GM18508 (cell line): Measurements from ENCODE around the gene STAB1.

Source experiments
- ATAC-seq: cut with Tn5 transposase; IDR thresholded peaks from one replicate; pipeline ENCODE4 v1.9.1; 2021; ENCODE audit warnings: moderate number of reproducible peaks; ENCODE audit not compliant: insufficient read depth, unreplicated experiment

STAB1 gene

GRCh38 chr3:52532517-52532837, 37.3 kb downstream of the STAB1 start:
- ATAC-seq: no peak

- ATAC-seq: no peak
Measured at GRCh38 chr3:52532838-52533622, 37.9 kb downstream of the STAB1 start.

DNA sequence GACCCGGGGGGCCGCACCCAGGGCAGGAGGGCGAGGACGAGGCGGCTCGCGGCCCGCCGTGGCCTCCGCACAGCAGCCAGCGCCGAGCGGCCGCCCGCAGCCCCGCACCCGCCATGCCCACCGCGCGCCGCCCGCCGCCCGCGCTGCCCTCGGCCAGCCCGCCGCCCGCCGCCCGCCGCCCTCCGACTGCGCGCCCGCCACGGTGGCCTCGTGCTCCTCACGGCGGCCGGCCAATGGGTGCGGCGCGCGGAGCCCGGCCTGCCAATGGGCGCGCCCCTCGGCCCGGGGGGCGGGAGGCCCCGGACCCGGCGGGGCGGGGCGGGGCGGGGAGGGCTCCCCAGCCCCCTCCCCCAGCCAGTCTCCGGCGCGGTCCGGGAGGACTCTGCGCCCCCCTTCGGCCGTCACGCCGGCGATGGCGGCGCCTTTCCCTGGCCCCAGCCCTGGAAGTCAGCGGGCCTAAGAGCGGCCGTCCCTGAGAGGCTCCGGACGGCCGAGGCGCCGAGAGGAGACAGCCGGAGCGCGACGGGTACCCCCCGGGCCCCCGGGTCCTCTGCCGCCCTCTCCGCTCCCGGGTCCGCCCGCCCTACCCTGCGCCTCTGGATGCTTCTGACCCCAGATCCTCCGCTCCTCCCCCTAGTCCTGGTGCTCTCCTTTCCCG, 38.6 kb downstream of the STAB1 start, which contains the start of gene NT5DC2:
Gene NT5DC2 (minus strand): TSS at position 235 of the 658 bp plus-strand sequence. CDS start 120 bp downstream, at position 115.
- ATAC-seq: no peak

- no peak for ATAC-seq
Measured at GRCh38 chr3:52534281-52535183, 39.4 kb downstream of the STAB1 start.

GRCh38 chr3:52535411-52536111, 40.4 kb downstream of the STAB1 start:
- no peak for ATAC-seq

- ATAC-seq: no peak
Measured at GRCh38 chr3:52536112-52536368, 40.9 kb downstream of the STAB1 start.

DNA sequence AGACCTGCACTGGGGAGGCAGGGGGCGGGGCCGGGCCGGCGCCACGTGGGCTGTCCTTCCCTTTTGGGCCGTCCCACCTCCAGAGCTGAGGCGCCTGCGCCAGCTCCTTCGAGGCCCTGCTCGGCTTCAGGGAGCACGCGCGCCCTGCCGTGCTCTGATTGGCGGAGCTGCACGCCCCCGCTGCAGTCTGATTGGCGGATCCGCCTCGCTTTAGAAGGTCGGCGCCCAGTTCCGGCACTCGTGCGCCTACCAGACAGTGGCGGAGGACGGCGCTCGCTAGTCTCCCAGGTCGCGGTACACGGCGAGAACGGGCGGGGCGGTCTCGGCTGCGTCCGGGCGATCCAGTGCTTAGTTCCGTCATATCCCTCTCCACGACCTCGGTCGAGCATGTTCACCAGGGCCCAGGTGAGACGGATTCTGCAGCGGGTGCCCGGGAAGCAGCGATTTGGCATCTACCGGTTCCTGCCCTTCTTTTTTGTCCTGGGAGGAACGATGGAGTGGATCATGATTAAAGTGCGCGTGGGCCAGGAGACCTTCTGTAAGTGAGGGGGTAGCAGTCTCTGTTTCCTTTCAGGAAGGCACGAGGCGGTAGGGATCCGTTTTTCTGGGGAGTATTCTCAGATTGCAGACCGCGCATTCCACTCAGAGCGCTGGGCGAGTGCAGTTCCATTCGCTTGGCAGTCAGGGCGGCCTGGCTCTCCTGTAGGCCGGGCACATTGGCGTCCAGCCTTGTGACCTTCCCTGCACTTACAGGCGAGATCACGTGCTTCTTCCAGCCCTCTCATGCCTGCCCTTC, 41.4 kb downstream of the STAB1 start, which contains the start of gene UQCC5:
Gene UQCC5 (plus strand): TSS at position 237 of the 796 bp plus-strand sequence. CDS start 151 bp downstream, at position 388.
- peak; percentile 77 for ATAC-seq

DNA sequence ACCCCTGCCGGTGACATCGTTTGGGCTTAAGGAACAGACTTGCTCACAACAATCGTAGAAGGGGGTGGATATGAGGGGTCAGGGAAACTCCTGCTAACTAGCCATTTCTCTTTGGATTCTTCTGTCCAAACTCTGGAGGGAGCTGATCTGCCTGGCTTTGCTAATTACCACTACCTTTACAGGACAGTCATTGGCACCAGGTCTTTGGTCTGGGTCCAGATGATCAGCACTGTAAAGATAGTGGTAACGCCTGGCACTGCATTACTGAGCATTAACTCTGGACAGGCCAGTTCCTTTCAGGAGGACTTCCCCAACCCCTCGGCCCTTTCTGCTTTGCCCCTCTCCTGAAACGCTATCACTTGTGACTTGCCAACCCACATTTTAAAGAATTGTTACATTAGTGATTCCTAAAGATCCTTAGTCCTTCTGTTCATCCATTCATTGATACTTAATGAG, 42.1 kb downstream of the STAB1 start:
- no peak for ATAC-seq

DNA sequence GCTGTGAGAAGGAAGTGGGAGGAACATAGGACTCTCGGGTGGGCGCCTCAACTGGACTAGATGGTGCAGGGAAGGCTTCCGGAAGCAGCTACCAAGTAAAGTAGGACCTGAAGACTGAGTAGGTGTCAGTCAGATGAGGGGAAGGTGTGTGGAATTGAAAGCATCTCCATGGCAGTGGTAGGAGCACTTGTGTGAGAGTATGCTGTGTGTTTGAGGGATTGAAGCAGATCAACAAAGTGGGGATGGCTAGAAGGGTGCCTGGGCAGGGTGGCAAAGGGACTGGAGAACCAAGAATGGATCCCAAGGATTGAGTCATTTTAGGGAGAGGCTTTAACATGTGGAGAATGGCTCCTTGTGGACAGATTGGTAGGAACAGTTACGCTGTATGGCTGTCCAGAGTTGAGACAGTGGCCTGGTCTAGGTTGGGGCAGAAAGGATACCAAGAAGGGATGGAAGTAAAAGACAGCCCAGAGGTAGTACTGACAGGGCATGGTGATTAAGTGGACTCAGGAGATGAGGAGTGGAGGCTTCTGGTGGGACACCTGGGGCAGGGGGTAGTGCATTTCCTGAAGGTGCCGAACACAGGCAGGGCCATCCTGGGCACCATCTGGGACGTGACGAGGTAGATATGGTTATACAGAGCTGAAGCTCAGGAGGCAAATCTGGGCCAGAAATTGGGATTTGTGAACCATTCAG, 42.7 kb downstream of the STAB1 start:
- no peak for ATAC-seq

GRCh38 chr3:52539010-52539653, 44.0 kb downstream of the STAB1 start:
- no peak for ATAC-seq

GRCh38 chr3:52541050-52541449, 45.9 kb downstream of the STAB1 start:
- no peak for ATAC-seq

- ATAC-seq: no peak
Measured at GRCh38 chr3:52544937-52545336, 49.8 kb downstream of the STAB1 start.

DNA sequence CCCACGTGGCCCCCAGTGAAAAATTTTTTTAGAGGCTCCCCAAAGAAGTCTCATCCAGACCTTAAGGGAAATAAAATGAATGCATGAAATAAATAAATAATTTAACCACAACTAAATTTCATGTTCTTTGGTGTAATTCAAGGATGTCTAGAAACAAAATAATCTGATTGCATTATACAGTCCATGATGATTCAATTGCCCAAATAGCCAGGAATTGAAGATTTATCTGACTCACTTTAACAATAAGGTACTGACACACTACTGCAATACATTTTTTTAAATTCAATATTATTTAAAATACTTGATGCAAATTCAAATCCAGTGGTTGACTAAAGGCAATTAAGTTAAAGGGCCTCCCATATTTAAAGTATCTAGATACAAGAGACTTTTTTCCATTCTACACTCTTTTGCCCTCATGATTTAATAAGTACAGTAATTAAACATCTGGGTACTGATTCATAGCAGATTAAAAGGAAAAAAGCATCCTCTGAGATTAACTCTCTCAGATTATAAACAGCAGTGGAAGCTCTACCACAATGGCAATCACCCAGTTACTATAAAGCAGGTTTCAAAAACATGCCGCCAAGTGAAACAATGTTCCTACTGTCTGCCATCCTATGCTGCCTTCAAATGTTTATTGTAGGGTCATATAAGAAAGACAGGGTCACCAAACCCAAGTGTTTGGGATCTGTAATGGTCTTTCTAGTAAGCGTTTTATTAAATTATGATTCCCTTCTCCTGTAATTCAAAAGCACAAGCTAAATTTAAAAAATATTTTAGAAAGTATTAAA, 51.2 kb downstream of the STAB1 start:
- ATAC-seq: no peak

- no peak for ATAC-seq
Measured at GRCh38 chr3:52547143-52547542, 52.0 kb downstream of the STAB1 start.

- no peak for ATAC-seq
Measured at GRCh38 chr3:52551118-52551517, 56.0 kb downstream of the STAB1 start.

GRCh38 chr3:52552089-52552488, 57.0 kb downstream of the STAB1 start:
- ATAC-seq: no peak

GRCh38 chr3:52554026-52554755, 59.1 kb downstream of the STAB1 start:
- no peak for ATAC-seq
